ENCODE measurements around the gene ADK.
"Not testable (repeated sequence)": the region's sequence is repeated elsewhere in the genome, so short reads cannot be mapped to it uniquely, and the experiment has no call there.

ADK gene

DNA sequence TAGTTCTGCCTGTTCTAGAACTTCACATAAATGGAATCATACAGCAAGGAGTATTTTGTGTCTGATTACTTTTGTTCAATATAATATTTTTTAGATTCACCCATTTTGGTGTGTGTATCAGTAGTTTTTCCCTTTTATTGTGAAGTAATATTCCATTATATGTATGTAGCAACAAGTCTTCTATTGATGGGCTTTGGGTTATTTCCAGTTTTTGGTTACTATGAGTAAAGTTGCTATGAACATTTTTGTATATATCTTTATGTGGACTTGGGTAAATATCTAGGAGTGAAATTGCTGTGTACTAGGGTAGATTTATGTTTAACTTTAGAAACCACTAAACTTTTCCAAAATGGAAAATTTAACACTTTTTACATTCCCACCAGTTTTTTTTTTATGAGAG lies 35.7 kb downstream of the ADK start:
- FAIRE-seq (no peak), DNase-seq (ENCODE audit: insufficient read length, low spot score) (no peak)
- TF ChIP-seq, protein P1, sequence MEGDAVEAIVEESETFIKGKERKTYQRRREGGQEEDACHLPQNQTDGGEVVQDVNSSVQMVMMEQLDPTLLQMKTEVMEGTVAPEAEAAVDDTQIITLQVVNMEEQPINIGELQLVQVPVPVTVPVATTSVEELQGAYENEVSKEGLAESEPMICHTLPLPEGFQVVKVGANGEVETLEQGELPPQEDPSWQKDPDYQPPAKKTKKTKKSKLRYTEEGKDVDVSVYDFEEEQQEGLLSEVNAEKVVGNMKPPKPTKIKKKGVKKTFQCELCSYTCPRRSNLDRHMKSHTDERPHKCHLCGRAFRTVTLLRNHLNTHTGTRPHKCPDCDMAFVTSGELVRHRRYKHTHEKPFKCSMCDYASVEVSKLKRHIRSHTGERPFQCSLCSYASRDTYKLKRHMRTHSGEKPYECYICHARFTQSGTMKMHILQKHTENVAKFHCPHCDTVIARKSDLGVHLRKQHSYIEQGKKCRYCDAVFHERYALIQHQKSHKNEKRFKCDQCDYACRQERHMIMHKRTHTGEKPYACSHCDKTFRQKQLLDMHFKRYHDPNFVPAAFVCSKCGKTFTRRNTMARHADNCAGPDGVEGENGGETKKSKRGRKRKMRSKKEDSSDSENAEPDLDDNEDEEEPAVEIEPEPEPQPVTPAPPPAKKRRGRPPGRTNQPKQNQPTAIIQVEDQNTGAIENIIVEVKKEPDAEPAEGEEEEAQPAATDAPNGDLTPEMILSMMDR (IDR thresholded peaks at IDR 0.05; ENCODE audit: insufficient read depth, missing control alignments) = no peak

DNA sequence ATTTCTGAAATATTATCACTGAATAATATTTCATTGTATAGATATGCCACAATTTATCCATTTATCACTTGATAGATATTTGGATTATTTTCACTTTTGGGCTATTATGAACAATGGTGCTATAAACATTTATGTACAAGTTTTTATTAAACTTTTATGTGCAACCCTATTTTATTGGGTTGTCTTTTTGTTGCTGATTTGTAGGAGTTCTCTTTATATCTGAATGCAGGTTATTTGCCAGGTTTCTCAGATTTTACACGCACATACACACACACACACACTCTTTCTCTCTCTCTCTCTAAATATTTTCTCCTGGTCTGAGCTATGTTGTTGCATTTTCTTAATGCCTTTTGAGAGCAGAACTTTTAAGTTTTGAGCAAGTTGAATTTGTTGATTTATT lies 36.2 kb downstream of the ADK start:
- no peak for DNase-seq (ENCODE audit: insufficient read length, low spot score)
- no peak for FAIRE-seq
- TF ChIP-seq, protein P1 (IDR thresholded peaks at IDR 0.05; ENCODE audit: insufficient read depth, missing control alignments) = no peak

DNA sequence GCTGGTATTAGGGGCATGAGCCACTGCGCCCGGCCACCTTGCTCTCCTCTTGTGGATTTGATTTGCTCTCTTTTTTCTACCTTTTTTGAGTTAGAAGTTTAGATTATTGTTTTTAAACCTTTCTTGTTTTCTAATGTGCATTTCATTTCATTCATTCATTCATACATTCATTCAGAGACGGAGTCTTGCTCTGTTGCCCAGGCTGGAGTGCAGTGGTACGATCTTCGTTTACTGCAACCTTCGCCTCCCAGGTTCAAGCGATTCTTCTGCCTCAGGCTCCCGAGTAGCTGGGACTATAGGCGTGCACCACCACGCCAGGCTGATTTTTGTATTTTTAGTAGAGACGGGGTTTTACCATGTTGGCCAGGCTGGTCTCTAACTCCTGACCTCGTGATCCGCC lies 37.6 kb downstream of the ADK start:
- not testable (repeated sequence) for DNase-seq (ENCODE audit: insufficient read length, low spot score); FAIRE-seq

DNA sequence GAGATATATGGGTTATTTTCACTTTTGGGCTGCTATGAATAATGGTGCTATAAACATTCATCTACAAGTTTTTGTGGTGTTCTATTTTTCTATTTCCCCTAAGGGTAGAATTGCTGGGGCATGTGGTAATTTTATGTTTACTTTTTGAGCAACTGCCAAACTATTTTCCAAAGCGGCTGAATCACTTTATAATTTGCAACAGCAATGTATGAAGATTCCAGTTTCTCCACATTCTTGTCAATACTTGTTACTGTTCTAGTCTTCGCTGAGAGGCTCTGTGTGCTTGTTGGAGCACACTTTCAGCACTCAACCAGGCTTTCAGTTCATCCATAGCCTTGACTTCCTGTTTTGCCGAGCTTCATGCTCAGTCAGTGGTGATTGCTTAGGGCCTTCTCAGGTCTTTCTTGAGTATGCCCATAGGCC lies 39.0 kb downstream of the ADK start:
- DNase-seq (ENCODE audit: insufficient read length, low spot score) = no peak
- TF ChIP-seq, protein P1 (IDR thresholded peaks at IDR 0.05; ENCODE audit: insufficient read depth, missing control alignments) = no peak
- no peak for FAIRE-seq

DNA sequence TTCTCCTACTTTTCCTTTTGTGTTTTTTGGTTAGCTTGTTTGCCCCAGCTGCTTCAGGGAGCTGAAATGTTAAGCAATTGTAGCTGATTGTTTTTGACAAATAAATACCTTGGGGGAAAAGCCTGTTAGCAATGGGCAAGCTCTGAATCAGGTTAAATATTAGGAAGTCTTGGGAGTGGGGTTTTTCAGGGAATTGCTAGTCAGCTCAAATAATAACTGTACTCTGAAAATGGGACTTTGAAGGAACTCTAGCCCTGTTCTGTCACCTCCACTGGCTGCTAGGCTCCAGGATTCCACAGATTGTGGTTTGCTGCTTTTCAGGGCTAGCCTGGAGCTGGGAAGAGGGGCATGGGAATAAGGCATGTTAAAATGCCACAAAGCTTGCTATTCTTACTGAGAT lies 39.5 kb downstream of the ADK start:
- DNase-seq (ENCODE audit: insufficient read length, low spot score) = no peak
- TF ChIP-seq, protein P1 (IDR thresholded peaks at IDR 0.05; ENCODE audit: insufficient read depth, missing control alignments) = no peak
- no peak for FAIRE-seq

DNA sequence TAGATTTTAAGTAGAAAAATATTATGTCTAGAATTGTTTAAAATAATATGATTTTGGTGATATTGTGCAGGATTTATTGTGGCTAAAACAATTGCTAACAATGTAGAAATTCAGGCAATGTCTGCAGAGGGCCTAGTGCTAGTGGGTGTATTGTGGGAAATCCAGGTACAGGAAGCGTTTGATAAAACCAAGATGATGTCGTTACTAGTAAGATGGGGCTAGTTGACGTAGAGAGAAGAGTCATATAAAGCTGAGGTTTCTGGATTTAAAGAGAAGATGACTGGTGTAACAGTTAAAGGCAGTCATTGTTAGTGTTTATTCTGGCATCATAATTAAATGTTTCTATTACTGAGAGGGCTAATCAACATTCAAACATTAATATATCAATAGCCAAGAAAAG lies 43.5 kb downstream of the ADK start:
- FAIRE-seq (no peak), DNase-seq (ENCODE audit: insufficient read length, low spot score) (no peak)
- TF ChIP-seq, protein P1 (IDR thresholded peaks at IDR 0.05; ENCODE audit: insufficient read depth, missing control alignments) = no peak

DNA sequence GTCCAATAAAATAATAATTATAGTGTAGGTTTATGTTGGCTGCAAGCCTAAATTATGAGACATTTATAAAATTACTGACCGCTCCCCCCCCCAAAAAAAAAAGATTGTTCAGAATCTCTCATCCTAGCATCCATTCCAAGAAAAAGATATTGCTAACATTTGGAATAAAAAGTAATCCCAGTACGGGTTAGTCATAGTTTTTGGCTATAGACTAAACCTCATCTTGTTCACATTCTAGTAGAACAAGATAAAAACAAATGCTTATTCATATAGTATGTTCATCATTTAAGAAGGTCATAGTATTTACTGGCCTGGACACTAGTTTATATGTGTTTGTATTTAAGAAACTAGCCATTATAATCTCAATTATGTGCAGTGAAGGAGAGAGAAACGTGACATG lies 44.0 kb downstream of the ADK start:
- FAIRE-seq = no peak
- no peak for DNase-seq (ENCODE audit: insufficient read length, low spot score)
- TF ChIP-seq, protein P1 (IDR thresholded peaks at IDR 0.05; ENCODE audit: insufficient read depth, missing control alignments) = no peak

DNA sequence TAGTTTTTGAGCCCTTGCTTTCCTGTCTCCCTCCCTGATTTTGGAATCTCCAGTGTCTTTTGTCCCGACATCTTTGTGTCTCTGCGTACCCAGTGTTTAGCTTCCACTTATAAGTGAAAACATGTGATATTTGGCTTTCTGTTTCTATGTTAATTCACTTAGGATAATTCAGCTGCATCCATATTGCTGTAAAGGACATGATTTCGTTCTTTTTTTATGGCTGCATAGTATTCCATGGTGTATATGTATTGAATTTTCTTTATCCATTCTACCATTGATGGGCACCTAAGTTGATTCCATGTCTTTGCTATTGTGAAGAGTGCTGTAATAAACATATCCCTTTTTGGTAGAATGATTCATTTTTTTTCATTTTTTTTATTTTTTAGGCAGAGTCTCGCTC lies 48.3 kb downstream of the ADK start:
- DNase-seq (ENCODE audit: insufficient read length, low spot score) (no peak), FAIRE-seq (no peak)
- TF ChIP-seq, protein P1 (IDR thresholded peaks at IDR 0.05; ENCODE audit: insufficient read depth, missing control alignments) = no peak
